Uterus (tissue), 4 donors: ENCODE measurements around the gene RELA. TPM values are rescaled to one million over a fixed set of nuclear protein-coding genes. Genes with fewer than 3 reads are reported as not detected.

Source experiments
- DNase-seq, 2 donors: peaks; one replicate each; pipeline ENCODE4 v3.0.0-alpha.2; 2019 to 2020
- H3K27ac ChIP-seq, 2 donors: fragments of 200-600 bp; sonication (generic); 1 replicate in 1 of 2; 2 replicates in 1 of 2; pipeline ENCODE4 v1.5.1; 2016 to 2018
- H3K27me3 ChIP-seq, 2 donors: fragments of 200-600 bp; sonication (generic); one replicate each; pipeline ENCODE4 v1.5.1; 2018 to 2019; ENCODE audit warnings: control low read depth in 1 of 2
- H3K36me3 ChIP-seq, 2 donors: fragments of 200-600 bp; sonication (generic); one replicate each; pipeline ENCODE4 v1.5.1; 2019; ENCODE audit warnings: control low read depth in 1 of 2
- H3K4me1 ChIP-seq, 2 donors: fragments of 200-600 bp; sonication (generic); one replicate each; pipeline ENCODE4 v1.5.1; 2018 to 2019; ENCODE audit warnings: control low read depth in 1 of 2
- H3K4me3 ChIP-seq, 2 donors: fragments of 200-600 bp; sonication (generic); 1 replicate in 1 of 2; 2 replicates in 1 of 2; pipeline ENCODE4 v1.5.1; 2018 to 2019; ENCODE audit warnings: mild to moderate bottlenecking in 1 of 2
- H3K9me3 ChIP-seq, 2 donors: fragments of 200-600 bp; sonication (generic); one replicate each; pipeline ENCODE4 v1.5.1; 2019; ENCODE audit warnings: control low read depth in 1 of 2
- CTCF ChIP-seq, 4 experiments: fragments of 200-600 bp in 2 of 4; fragments of 450-650 bp in 2 of 4; sonication (generic) in 2 of 4; IDR thresholded peaks; one replicate each; pipeline ENCODE4 v1.5.1; 2016 to 2019; ENCODE audit warnings: antibody characterized with exemption in 4 of 4, mild to moderate bottlenecking in 2 of 4, moderate library complexity in 1 of 4
- POLR2A ChIP-seq, 2 donors: fragments of 450-650 bp; IDR thresholded peaks; one replicate each; pipeline ENCODE4 v1.6.1; 2016; ENCODE audit warnings: antibody characterized with exemption in 2 of 2, mild to moderate bottlenecking in 1 of 2, moderate library complexity in 1 of 2
- intact Hi-C: fragments of 100-400 bp; cut with DNase I; formaldehyde crosslinking; loops from one replicate; pipeline ENCODE4 v1.15.1; 2023; ENCODE audit warnings: low total_unique reads
- total RNA-seq, 4 donors: library from RNA; depleted of rRNA in 3 of 4; stranded (reverse); fragments of >200 nt in 3 of 4; gene quantifications; one replicate each; pipeline versions ENCODE4 v1.1.0 to v1.2.4, GENCODE V29; 2014 to 2023
- donor health status: DM: yes; HTN: yes; CAD: no.

RELA gene
- total RNA-seq, 4 donors from 2014 or later = 6.7 to 97.1 (median 36.5) TPM

GRCh38 chr11:65625628-65626342 lies 36.9 kb downstream of the RELA start:
- no peaks in the 10 kb centered on the region for H3K4me1 ChIP-seq
- H3K36me3 ChIP-seq = no peaks in the 10 kb centered on the region
- H3K9me3 ChIP-seq = no peaks in the 10 kb centered on the region
- no peaks in the 10 kb centered on the region for H3K27me3 ChIP-seq
- DNase-seq = peak in 1 of 2 donors; percentile 52
- H3K4me3 ChIP-seq = no peak overlapping the region
- H3K27ac ChIP-seq = no peak overlapping the region
- TF ChIP-seq CTCF (IDR thresholded peaks at IDR 0.05) (peak in 3 of 4 experiments; percentile 50 to 66 (median 54)), POLR2A (IDR thresholded peaks at IDR 0.05) (no peak)
- intact Hi-C loops = no loop called here

GRCh38 chr11:65624931-65625627 lies 37.6 kb downstream of the RELA start:
- TF ChIP-seq POLR2A (IDR thresholded peaks at IDR 0.05) (no peak), CTCF (IDR thresholded peaks at IDR 0.05) (no peak)
- intact Hi-C loops = no loop called here
- Histone ChIP-seq H3K4me3 (no peak overlapping the region), H3K4me1 (no peaks in the 10 kb centered on the region), H3K27me3 (no peaks in the 10 kb centered on the region), H3K27ac (no peak overlapping the region), H3K9me3 (no peaks in the 10 kb centered on the region), H3K36me3 (no peaks in the 10 kb centered on the region)
- no peak for DNase-seq

GRCh38 chr11:65623852-65624616 lies 38.7 kb downstream of the RELA start:
- intact Hi-C loops = no loop called here
- no peaks in the 10 kb centered on the region for H3K9me3 ChIP-seq
- no peaks in the 10 kb centered on the region for H3K4me1 ChIP-seq
- no peak overlapping the region for H3K27ac ChIP-seq
- H3K27me3 ChIP-seq = no peaks in the 10 kb centered on the region
- TF ChIP-seq CTCF (IDR thresholded peaks at IDR 0.05) (no peak), POLR2A (IDR thresholded peaks at IDR 0.05) (no peak)
- DNase-seq = no peak
- no peaks in the 10 kb centered on the region for H3K36me3 ChIP-seq
- H3K4me3 ChIP-seq = no peak overlapping the region

- intact Hi-C loops = no loop called here
- no peaks in the 10 kb centered on the region for H3K4me1 ChIP-seq
- no peaks in the 10 kb centered on the region for H3K9me3 ChIP-seq
- H3K36me3 ChIP-seq = no peaks in the 10 kb centered on the region
- no peak for TF ChIP-seq POLR2A (IDR thresholded peaks at IDR 0.05)
- no peak for TF ChIP-seq CTCF (IDR thresholded peaks at IDR 0.05)
- no peak overlapping the region for H3K4me3 ChIP-seq
- DNase-seq = no peak
- H3K27ac ChIP-seq = no peak overlapping the region
- no peaks in the 10 kb centered on the region for H3K27me3 ChIP-seq
Measured at GRCh38 chr11:65623177-65623576, 39.5 kb downstream of the RELA start.

GRCh38 chr11:65622011-65622410 lies 40.7 kb downstream of the RELA start:
- no peak for DNase-seq
- no peaks in the 10 kb centered on the region for H3K27me3 ChIP-seq
- no peaks in the 10 kb centered on the region for H3K9me3 ChIP-seq
- TF ChIP-seq CTCF (IDR thresholded peaks at IDR 0.05) (no peak), POLR2A (IDR thresholded peaks at IDR 0.05) (no peak)
- H3K4me3 ChIP-seq = no peak overlapping the region
- no peaks in the 10 kb centered on the region for H3K4me1 ChIP-seq
- H3K27ac ChIP-seq = no peak overlapping the region
- H3K36me3 ChIP-seq = no peaks in the 10 kb centered on the region
- intact Hi-C loops = no loop called here
